WTC11 (cell line): ENCODE results near the gene NQO2. TPM values are rescaled to one million over a fixed set of nuclear protein-coding genes. Genes with fewer than 3 reads are reported as not detected.
A peak's percentile ranks its signal among the peaks of the same experiment; 100 is the strongest.
"Not testable (repeated sequence)": the region's sequence is repeated elsewhere in the genome, so short reads cannot be mapped to it uniquely, and the experiment has no call there.

Source experiments
- ATAC-seq: fragments of 200-7000 bp; cut with Tn5 transposase; 2 replicates; pipeline ENCODE4 v1.10.0; 2021; ENCODE audit warnings: mild to moderate bottlenecking, moderate library complexity
- CTCF ChIA-PET: fragments of 300-600 bp; sonication (Branson Sonifier 250); formaldehyde crosslinking; loops from one replicate; lab custom pipeline; 2021; ENCODE audit warnings: antibody characterized with exemption; lab: Charles Lee
- POLR2A ChIA-PET: fragments of 350-600 bp; sonication (Branson Sonifier 250); formaldehyde crosslinking; loops from one replicate; lab custom pipeline; 2021; ENCODE audit warnings: antibody characterized with exemption; lab: Charles Lee
- DNase-seq: peaks from one replicate; pipeline ENCODE4 v3.0.0; 2021; ENCODE audit warnings: low spot score
- H3K27ac Mint-ChIP-seq: 2 replicates; pipeline ENCODE4 v1.8.0; 2021; ENCODE audit warnings: mixed read lengths
- H3K27me3 Mint-ChIP-seq: 2 replicates; pipeline ENCODE4 v1.8.0; 2021; ENCODE audit warnings: low read depth, mild to moderate bottlenecking, moderate library complexity, mixed read lengths
- H3K36me3 Mint-ChIP-seq: 2 replicates; pipeline ENCODE4 v1.8.0; 2021; ENCODE audit warnings: mixed read lengths
- H3K4me1 Mint-ChIP-seq: 2 replicates; pipeline ENCODE4 v1.8.0; 2022; ENCODE audit warnings: mixed read lengths
- H3K4me3 Mint-ChIP-seq: 2 replicates; pipeline ENCODE4 v1.8.0; 2021; ENCODE audit warnings: mild to moderate bottlenecking, moderate library complexity, mixed read lengths
- H3K9me3 Mint-ChIP-seq: 2 replicates; pipeline ENCODE4 v1.8.0; 2021; ENCODE audit warnings: mixed read lengths
- ELF4 ChIP-seq: sonication (generic); formaldehyde crosslinking; IDR thresholded peaks from 2 replicates; pipeline ENCODE4 v1.8.1; 2022; ENCODE audit warnings: low read depth, mild to moderate bottlenecking, moderate library complexity, missing genetic modification reagents
- FOXK1 ChIP-seq: sonication (generic); formaldehyde crosslinking; IDR thresholded peaks from 2 replicates; pipeline ENCODE4 v1.8.0; 2022; ENCODE audit warnings: mild to moderate bottlenecking, moderate library complexity, missing genetic modification reagents
- MYBL2 ChIP-seq: sonication (generic); formaldehyde crosslinking; IDR thresholded peaks from 2 replicates; pipeline ENCODE4 v1.8.1; 2023; ENCODE audit warnings: mild to moderate bottlenecking, moderate library complexity, missing genetic modification reagents
- PRRX2 ChIP-seq: fragments of 250-450 bp; sonication (Bioruptor Pico); IDR thresholded peaks from 2 replicates; pipeline ENCODE4 v1.8.0; 2021; ENCODE audit warnings: mild to moderate bottlenecking
- ZNF121 ChIP-seq: sonication (generic); formaldehyde crosslinking; IDR thresholded peaks from 2 replicates; pipeline ENCODE4 v1.8.0; 2023; ENCODE audit warnings: missing genetic modification reagents
- ZNF671 ChIP-seq: fragments of 250-450 bp; sonication (Bioruptor Pico); IDR thresholded peaks from 2 replicates; pipeline ENCODE4 v1.8.0; 2021; ENCODE audit warnings: mild to moderate bottlenecking
- total RNA-seq: library from RNA; stranded (reverse); gene quantifications from 3 replicates; pipeline ENCODE4 v1.2.3, GENCODE V29; 2021
- TF ChIP-seq, protein P1 (sequence below): sonication (generic); formaldehyde crosslinking; IDR thresholded peaks from 2 replicates; pipeline ENCODE4 v1.8.0; 2022; ENCODE audit warnings: mild to moderate bottlenecking, missing genetic modification reagents
- TF ChIP-seq, protein P2 (sequence below): sonication (generic); formaldehyde crosslinking; IDR thresholded peaks from 2 replicates; pipeline ENCODE4 v1.8.0; 2022; ENCODE audit warnings: mild to moderate bottlenecking, missing genetic modification reagents

The NQO2 gene
- total RNA-seq, 1 experiment from 2014 or later: 119 TPM

DNA sequence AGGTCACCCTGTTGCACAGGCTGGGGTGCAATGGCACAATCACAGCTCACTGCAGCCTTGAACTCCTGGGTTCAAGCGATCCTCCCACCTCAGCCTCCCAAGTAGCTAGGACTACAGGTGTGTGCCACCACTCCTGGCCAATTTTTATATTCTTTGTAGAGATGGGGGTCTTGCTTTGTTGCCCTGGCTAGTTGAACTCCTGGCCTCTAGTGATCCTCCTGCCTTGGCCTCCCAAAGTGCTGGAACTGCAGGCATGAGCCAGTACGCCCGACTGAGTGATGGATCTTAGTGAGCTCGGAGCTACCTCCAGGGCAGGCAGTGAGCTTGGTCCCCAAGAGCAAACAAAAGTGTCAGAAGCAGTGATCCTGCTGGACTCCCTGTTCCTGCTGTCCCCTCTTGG lies 48.3 kb downstream of the NQO2 start:
- CTCF ChIA-PET: interaction anchor here (1.0 kb wide), 1 partner anchor 46 kb away, joined by 6 read pairs; no protein-coding TSS in a partner anchor
- TF ChIP-seq ZNF121 (CRISPR knock-in tag): peak; percentile 72
- TF ChIP-seq, all 79 proteins: peak for 1; not testable (repeated sequence) for 78
- H3K27ac Mint-ChIP-seq, H3K36me3 Mint-ChIP-seq, ATAC-seq, H3K4me3 Mint-ChIP-seq, POLR2A ChIA-PET, H3K9me3 Mint-ChIP-seq, DNase-seq: not testable (repeated sequence)
- peaks cover 12% of the 10 kb centered on the region for H3K4me1 Mint-ChIP-seq
- peaks cover 13% of the 10 kb centered on the region for H3K27me3 Mint-ChIP-seq

DNA sequence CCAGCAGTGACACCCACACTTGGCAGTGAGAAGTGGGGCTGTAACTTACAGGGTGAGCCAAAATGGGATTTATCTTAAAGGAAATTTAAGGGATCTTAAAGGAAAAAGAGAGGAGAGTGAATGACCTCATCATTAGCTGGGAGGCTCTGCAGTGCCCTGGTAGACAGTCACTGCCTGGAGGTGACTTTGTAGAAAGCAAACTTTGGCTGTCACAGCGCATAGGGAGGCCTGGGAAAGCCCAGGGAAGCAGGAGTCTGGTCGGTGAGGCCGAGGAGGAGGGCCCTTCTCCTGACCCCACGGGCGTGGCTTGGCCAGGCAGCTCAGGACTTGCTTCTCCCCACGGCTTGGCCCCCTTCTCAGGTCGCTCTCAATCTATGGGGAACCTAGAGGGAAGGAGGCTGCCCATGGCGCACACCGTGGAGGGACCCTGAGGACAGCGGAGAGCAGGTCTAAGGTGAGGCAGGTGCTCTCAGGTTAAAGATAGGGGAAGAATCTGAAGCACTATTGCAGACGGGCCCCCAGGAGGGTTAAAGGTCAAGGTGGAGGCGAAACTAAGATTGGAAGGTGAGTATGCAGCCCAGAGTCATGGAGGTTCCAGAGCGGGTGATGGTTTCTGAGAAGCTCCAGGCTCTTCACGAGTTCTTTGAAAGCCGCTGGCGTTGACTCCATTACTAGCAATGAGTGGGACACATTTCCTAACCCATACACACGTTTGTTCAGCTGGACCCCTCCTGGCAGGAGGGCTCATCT lies 53.0 kb downstream of the NQO2 start:
- ATAC-seq (no peak), DNase-seq (no peak)
- Mint-ChIP-seq H3K4me1 (peaks cover 33% of the 10 kb centered on the region), H3K27ac (no peak overlapping the region), H3K9me3 (no peaks in the 10 kb centered on the region), H3K36me3 (no peaks in the 10 kb centered on the region), H3K27me3 (peaks cover 16% of the 10 kb centered on the region), H3K4me3 (peak overlapping the region; percentile 83)
- POLR2A ChIA-PET: interaction anchor here (0.6 to 1.6 kb wide), 4 partner anchors 24 to 80 kb away, joined by 3 to 22 read pairs (median 9); partner anchors contain the start of gene NQO2
- CTCF ChIA-PET: interaction anchor here (0.9 to 2.8 kb wide), 12 partner anchors 13 to 303 kb away, joined by 3 to 25 read pairs (median 5); partner anchors contain the start of genes NQO2 and WRNIP1
- TF ChIP-seq ELF4 (CRISPR knock-in tag) (no peak), ZNF121 (CRISPR knock-in tag) (no peak), ZNF671 (CRISPR knock-in tag) (no peak), PRRX2 (no peak)
- TF ChIP-seq, protein P1, sequence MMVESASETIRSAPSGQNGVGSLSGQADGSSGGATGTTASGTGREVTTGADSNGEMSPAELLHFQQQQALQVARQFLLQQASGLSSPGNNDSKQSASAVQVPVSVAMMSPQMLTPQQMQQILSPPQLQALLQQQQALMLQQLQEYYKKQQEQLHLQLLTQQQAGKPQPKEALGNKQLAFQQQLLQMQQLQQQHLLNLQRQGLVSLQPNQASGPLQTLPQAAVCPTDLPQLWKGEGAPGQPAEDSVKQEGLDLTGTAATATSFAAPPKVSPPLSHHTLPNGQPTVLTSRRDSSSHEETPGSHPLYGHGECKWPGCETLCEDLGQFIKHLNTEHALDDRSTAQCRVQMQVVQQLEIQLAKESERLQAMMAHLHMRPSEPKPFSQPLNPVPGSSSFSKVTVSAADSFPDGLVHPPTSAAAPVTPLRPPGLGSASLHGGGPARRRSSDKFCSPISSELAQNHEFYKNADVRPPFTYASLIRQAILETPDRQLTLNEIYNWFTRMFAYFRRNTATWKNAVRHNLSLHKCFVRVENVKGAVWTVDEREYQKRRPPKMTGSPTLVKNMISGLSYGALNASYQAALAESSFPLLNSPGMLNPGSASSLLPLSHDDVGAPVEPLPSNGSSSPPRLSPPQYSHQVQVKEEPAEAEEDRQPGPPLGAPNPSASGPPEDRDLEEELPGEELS (CRISPR knock-in tag): no peak
- TF ChIP-seq, all 79 proteins: peak for 0

DNA sequence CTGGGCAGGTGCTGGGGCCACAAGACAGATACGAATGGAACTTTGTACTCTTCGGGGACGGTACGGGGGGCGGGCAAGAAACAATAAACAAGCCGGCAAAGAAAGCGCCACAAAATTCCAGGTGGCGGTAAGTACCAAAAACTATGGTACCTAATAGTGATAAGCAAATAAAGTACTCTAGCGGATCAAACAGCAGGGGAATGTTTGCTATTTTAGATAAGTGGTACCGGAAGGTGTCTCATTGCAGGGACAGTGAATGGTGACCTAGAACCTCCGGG lies 53.5 kb downstream of the NQO2 start:
- CTCF ChIA-PET: interaction anchor here (0.8 to 2.8 kb wide), 14 partner anchors 14 to 303 kb away, joined by 3 to 25 read pairs (median 4); partner anchors contain the start of genes NQO2 and WRNIP1
- no peak for DNase-seq
- peaks cover 16% of the 10 kb centered on the region for H3K27me3 Mint-ChIP-seq
- no peak for TF ChIP-seq MYBL2 (CRISPR knock-in tag)
- TF ChIP-seq, all 79 proteins: peak for 0
- Mint-ChIP-seq H3K27ac (no peak overlapping the region), H3K4me1 (peaks cover 33% of the 10 kb centered on the region), H3K36me3 (no peaks in the 10 kb centered on the region), H3K9me3 (no peaks in the 10 kb centered on the region), H3K4me3 (peak overlapping the region; percentile 83)
- POLR2A ChIA-PET: interaction anchor here (0.6 to 1.6 kb wide), 6 partner anchors 23 to 81 kb away, joined by 3 to 22 read pairs (median 4); partner anchors contain the start of gene NQO2
- no peak for ATAC-seq

DNA sequence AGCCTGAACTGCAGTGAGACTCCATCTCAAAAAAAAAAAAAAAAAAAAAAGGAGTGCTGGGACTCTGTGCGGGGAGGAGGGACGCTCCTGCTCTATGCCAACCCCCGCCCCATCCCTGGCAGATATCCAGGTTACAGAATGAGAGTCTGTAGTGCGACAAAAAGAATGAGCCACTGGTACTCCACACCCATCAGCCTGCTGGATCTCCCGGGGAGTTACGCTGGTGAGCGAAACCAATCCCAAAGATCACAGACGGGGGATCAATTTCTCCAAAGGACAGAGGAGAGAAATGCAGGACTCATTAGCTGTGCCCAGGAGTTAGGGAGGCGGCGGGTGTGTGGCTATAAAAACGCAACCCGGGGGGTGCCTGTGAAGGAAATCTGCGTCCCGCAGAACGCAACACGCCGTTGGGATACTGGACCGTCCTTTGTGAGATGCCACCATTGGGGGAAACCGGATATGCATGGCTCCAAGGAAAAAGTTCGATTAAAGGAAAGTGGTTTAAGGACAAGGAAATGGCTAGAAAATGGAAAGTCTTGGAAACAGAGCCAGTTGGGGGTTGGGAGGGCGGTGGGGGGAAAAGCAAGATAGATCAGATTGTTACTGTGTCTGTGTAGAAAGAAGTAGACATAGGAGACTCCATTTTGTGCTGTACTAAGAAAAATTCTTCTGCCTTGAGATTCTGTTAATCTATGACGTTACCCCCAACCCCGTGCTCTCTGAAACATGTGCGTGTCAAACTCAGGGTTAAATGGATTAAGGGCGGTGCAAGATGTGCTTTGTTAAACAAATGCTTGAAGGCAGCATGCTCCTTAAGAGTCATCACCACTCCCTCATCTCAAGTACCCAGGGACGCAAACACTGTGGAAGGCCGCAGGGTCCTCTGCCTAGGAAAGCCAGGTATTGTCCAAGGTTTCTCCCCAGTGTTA lies 54.8 kb downstream of the NQO2 start:
- H3K27ac Mint-ChIP-seq: peak overlapping the region; percentile 96
- peaks cover 33% of the 10 kb centered on the region for H3K4me1 Mint-ChIP-seq
- not testable (repeated sequence) for H3K9me3 Mint-ChIP-seq, H3K36me3 Mint-ChIP-seq
- peak overlapping the region; percentile 83 for H3K4me3 Mint-ChIP-seq
- TF ChIP-seq, protein P2, sequence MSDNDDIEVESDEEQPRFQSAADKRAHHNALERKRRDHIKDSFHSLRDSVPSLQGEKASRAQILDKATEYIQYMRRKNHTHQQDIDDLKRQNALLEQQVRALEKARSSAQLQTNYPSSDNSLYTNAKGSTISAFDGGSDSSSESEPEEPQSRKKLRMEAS (CRISPR knock-in tag): peak; percentile 54; the same call in 1 of the 2 replicates
- TF ChIP-seq FOXK1 (CRISPR knock-in tag): 0 out of 2 replicates have a peak, but pooled peaks have one; percentile 26
- ChIA-PET CTCF (interaction anchor here (0.7 to 2.8 kb wide), 13 partner anchors 15 to 794 kb away, joined by 3 to 25 read pairs (median 6); partner anchors contain the start of gene NQO2), POLR2A (interaction anchor here (0.6 to 1.5 kb wide), 5 partner anchors 25 to 1435 kb away, joined by 3 to 22 read pairs (median 4); partner anchors contain the start of gene NQO2)
- ATAC-seq (peak; percentile 5), DNase-seq (peak; percentile 32)
- peaks cover 16% of the 10 kb centered on the region for H3K27me3 Mint-ChIP-seq

DNA sequence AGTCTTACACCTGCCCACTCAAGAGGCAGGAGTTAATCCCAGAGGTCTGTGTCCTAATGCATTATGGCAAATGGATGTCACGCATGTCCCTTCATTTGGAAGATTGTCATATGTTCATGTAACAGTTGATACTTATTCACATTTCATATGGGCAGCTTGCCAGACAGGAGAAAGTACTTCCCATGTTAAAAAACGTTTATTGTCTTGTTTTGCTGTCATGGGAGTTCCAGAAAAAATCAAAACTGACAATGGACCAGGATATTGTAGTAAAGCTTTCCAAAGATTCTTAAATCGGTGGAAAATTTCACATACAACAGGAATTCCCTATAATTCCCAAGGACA lies 55.4 kb downstream of the NQO2 start:
- peaks cover 33% of the 10 kb centered on the region for H3K4me1 Mint-ChIP-seq
- H3K27me3 Mint-ChIP-seq: peaks cover 16% of the 10 kb centered on the region
- peak overlapping the region; percentile 83 for H3K4me3 Mint-ChIP-seq
- CTCF ChIA-PET: interaction anchor here (0.9 kb wide), 1 partner anchor 102 kb away, joined by 3 read pairs; no protein-coding TSS in a partner anchor
- ATAC-seq, POLR2A ChIA-PET, H3K36me3 Mint-ChIP-seq, DNase-seq, H3K9me3 Mint-ChIP-seq: not testable (repeated sequence)
- H3K27ac Mint-ChIP-seq: peak overlapping the region; percentile 96
